ENCODE results near the gene MAPK10. TPM values are rescaled to one million over a fixed set of nuclear protein-coding genes. Genes with fewer than 3 reads are reported as not detected.

The MAPK10 gene
- total and polyA plus RNA-seq, 8 donors: 1.4 to 103 (median 15.0) TPM

DNA sequence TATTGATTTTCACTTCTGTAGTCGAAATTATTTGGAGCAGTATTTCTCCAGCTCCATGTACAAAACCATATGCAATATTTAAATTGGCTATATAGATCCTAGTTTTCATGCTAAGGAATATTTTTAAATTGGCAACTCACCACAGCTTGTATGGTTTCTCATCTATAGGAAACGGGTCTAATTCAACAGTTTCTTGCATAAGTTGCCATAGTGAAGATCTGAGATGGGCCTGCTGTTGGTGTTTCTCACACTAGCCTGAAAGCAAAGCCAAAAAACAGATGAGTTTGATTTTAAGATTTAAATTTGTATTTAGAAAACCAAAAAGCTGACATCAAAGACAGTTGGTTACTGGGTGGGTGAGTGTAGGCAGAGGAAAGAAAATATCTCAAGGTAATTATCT lies 5.5 kb downstream of the MAPK10 start:
- Histone ChIP-seq H3K4me3 (no peak overlapping the region), H3K27me3 (no peaks in the 10 kb centered on the region), H3K4me1 (peaks cover 0 to 11% (median 4%) of the 10 kb centered on the region in 4 donors), H3K36me3 (no peaks in the 10 kb centered on the region), H3K27ac (no peak overlapping the region), H3K9me3 (no peaks in the 10 kb centered on the region)
- WGBS, 5 donors: 81 to 100% (median 82%) methylated on average over 2 of the region's 2 CpGs
- DNase-seq: no peak
- TF ChIP-seq POLR2A (IDR thresholded peaks at IDR 0.05) (no peak), POLR2AphosphoS5 (IDR thresholded peaks at IDR 0.05) (no peak), EP300 (IDR thresholded peaks at IDR 0.05) (no peak)
- TF ChIP-seq, protein P1, sequence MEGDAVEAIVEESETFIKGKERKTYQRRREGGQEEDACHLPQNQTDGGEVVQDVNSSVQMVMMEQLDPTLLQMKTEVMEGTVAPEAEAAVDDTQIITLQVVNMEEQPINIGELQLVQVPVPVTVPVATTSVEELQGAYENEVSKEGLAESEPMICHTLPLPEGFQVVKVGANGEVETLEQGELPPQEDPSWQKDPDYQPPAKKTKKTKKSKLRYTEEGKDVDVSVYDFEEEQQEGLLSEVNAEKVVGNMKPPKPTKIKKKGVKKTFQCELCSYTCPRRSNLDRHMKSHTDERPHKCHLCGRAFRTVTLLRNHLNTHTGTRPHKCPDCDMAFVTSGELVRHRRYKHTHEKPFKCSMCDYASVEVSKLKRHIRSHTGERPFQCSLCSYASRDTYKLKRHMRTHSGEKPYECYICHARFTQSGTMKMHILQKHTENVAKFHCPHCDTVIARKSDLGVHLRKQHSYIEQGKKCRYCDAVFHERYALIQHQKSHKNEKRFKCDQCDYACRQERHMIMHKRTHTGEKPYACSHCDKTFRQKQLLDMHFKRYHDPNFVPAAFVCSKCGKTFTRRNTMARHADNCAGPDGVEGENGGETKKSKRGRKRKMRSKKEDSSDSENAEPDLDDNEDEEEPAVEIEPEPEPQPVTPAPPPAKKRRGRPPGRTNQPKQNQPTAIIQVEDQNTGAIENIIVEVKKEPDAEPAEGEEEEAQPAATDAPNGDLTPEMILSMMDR (IDR thresholded peaks at IDR 0.05): no peak
- intact Hi-C loops (cut with DNase I; ENCODE audit: low total_unique reads): no loop called here

DNA sequence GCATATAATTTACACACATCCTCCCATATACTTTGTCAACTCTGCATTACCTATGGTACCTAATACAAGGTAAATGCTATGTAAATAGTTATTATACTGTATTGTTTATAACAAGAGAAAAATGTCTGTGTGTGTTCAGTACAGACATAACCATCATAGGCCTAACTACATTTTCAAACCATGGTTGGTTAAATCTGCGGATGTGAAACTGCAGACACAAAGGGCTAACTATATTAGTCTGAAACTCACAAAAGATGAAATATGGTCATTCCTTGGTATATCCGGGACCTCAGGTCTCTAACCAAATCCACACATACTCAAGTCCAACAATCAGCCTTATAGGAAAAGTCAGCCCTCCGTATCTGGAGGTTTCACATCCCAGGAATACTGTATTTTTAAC lies 13.5 kb downstream of the MAPK10 start:
- H3K9me3 ChIP-seq: no peaks in the 10 kb centered on the region
- 93 to 99% (median 96%) methylated on average over 3 of the region's 3 CpGs for WGBS, 5 donors
- intact Hi-C loops (cut with DNase I; ENCODE audit: low total_unique reads): no loop called here
- peaks cover 0 to 7% (median 0%) of the 10 kb centered on the region in 4 donors for H3K4me1 ChIP-seq
- H3K36me3 ChIP-seq: peaks cover 0 to 7% (median 0%) of the 10 kb centered on the region in 4 donors
- H3K27me3 ChIP-seq: no peaks in the 10 kb centered on the region
- no peak overlapping the region for H3K27ac ChIP-seq
- TF ChIP-seq POLR2A (IDR thresholded peaks at IDR 0.05) (no peak), POLR2AphosphoS5 (IDR thresholded peaks at IDR 0.05) (no peak), EP300 (IDR thresholded peaks at IDR 0.05) (no peak)
- TF ChIP-seq, protein P1 (IDR thresholded peaks at IDR 0.05): no peak
- H3K4me3 ChIP-seq: no peak overlapping the region
- no peak for DNase-seq

DNA sequence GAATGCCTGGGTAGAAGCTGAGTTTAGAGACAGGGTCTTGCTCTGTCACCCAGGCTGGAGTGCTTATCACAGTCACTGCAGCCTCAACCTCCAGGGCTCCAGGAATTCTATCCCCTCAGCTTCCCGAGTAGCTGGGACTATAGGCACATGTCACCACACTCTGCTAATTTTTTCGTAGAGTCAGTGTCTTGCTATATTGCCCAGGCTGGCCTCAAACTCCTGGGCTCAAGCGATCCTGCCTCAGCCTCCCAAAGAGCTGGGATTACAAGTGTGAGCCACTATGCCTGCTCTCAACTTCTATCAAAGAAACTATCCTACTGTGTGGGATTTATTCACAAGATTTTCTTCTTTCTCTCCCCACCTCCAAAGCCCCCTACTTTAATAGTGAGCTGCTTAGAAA lies 15.7 kb downstream of the MAPK10 start:
- Histone ChIP-seq H3K36me3 (peaks cover 0 to 7% (median 0%) of the 10 kb centered on the region in 4 donors), H3K27ac (no peak overlapping the region), H3K9me3 (no peaks in the 10 kb centered on the region), H3K4me1 (peaks cover 0 to 9% (median 0%) of the 10 kb centered on the region in 4 donors), H3K4me3 (no peak overlapping the region), H3K27me3 (no peaks in the 10 kb centered on the region)
- intact Hi-C loops (cut with DNase I; ENCODE audit: low total_unique reads): no loop called here
- TF ChIP-seq, protein P1 (IDR thresholded peaks at IDR 0.05): no peak
- no peak for TF ChIP-seq POLR2AphosphoS5 (IDR thresholded peaks at IDR 0.05)
- TF ChIP-seq EP300 (IDR thresholded peaks at IDR 0.05): no peak
- no peak for TF ChIP-seq POLR2A (IDR thresholded peaks at IDR 0.05)
- WGBS, 5 donors: 72 to 88% (median 79%) methylated on average over 3 of the region's 3 CpGs
- DNase-seq: no peak

DNA sequence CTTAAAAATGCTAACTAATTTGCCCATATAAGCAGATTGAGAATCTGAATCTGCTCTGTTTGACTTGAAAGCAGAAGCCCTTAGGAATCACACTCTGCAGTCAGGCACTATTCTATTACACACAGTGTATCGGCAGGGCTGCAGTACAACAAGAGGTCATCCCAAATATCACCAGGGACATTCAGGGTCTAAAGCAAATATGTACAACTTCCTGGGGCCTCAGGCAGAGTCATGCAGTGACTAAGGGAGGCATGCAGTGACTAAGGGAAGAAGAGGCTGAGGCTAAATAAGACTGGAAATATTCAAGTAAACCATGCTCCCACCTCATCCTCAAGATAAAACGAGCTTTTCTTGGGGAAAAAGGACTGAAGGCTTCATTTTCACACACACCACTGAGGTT lies 20.9 kb downstream of the MAPK10 start:
- H3K9me3 ChIP-seq: no peaks in the 10 kb centered on the region
- H3K4me3 ChIP-seq: no peak overlapping the region
- H3K36me3 ChIP-seq: no peaks in the 10 kb centered on the region
- DNase-seq: no peak
- intact Hi-C loops (cut with DNase I; ENCODE audit: low total_unique reads): no loop called here
- 64 to 79% (median 72%) methylated on average over 2 of the region's 2 CpGs for WGBS, 5 donors
- TF ChIP-seq EP300 (IDR thresholded peaks at IDR 0.05): no peak
- TF ChIP-seq POLR2AphosphoS5 (IDR thresholded peaks at IDR 0.05): peak in 1 of 3 donors; percentile 43
- peak overlapping the region in 1 of 5 donors; percentile 50 for H3K27ac ChIP-seq
- peaks cover 0 to 11% (median 0%) of the 10 kb centered on the region in 4 donors for H3K4me1 ChIP-seq
- no peaks in the 10 kb centered on the region for H3K27me3 ChIP-seq

DNA sequence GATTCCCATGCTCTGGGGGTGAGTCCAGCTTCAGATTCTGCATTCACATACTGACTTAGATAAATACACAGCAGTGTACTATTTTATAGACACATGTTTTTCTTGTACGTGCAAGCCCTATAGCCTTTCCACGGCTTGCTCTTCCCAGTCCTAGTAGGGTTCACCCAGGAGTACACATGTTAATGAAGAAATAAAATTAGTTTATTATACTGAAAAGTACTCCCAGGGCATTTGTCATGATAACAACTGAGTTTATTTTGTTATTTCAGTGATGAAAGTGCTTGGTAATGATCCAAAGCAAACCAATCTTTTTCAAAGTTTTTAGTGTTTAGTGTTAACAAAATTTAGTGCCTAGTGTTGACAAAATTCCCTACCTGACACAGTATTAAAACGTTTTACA lies 21.3 kb downstream of the MAPK10 start:
- H3K27ac ChIP-seq: peak overlapping the region in 1 of 5 donors; percentile 50
- intact Hi-C loops (cut with DNase I; ENCODE audit: low total_unique reads): no loop called here
- peaks cover 0 to 11% (median 0%) of the 10 kb centered on the region in 4 donors for H3K4me1 ChIP-seq
- no peaks in the 10 kb centered on the region for H3K27me3 ChIP-seq
- DNase-seq: no peak
- 38 to 68% (median 52%) methylated on average over 3 of the region's 3 CpGs for WGBS, 5 donors
- no peak for TF ChIP-seq POLR2A (IDR thresholded peaks at IDR 0.05)
- no peak for TF ChIP-seq EP300 (IDR thresholded peaks at IDR 0.05)
- TF ChIP-seq POLR2AphosphoS5 (IDR thresholded peaks at IDR 0.05): no peak
- TF ChIP-seq, protein P1 (IDR thresholded peaks at IDR 0.05): no peak
- no peaks in the 10 kb centered on the region for H3K9me3 ChIP-seq
- no peaks in the 10 kb centered on the region for H3K36me3 ChIP-seq
- no peak overlapping the region for H3K4me3 ChIP-seq
